Keratinocyte (primary cell): ENCODE data around the gene TCHP. TPM values are rescaled to one million over a fixed set of nuclear protein-coding genes. Genes with fewer than 3 reads are reported as not detected.

ENCODE experiments used
- DNase-seq: peaks from one replicate; pipeline ENCODE4 v3.0.0-alpha.2; 2011; ENCODE audit warnings: low read depth, missing footprints, low spot score
- FAIRE-seq: peaks from 2 replicates; lab custom pipeline; 2011; peaks lifted over from hg19 to GRCh38; lab: Jason Lieb, UNC
- H2AFZ ChIP-seq: 2 replicates; pipeline ENCODE4 v1.6.0; 2012; ENCODE audit warnings: low read length, control low read depth, inconsistent platforms; ENCODE audit not compliant: control insufficient read depth
- H3K27ac ChIP-seq: 2 replicates; pipeline ENCODE4 v1.5.1; 2011; ENCODE audit warnings: low read length; ENCODE audit not compliant: control insufficient read depth, insufficient read depth
- H3K27me3 ChIP-seq: 3 replicates; pipeline ENCODE4 v1.6.0; 2011; ENCODE audit warnings: low read length; ENCODE audit not compliant: control insufficient read depth, insufficient read depth; ENCODE audit errors: extremely low read depth
- H3K36me3 ChIP-seq, 2 experiments: 2 replicates in 1 of 2; 3 replicates in 1 of 2; pipeline ENCODE4 v1.5.1; 2011; ENCODE audit warnings: low read length in 2 of 2, mild to moderate bottlenecking in 1 of 2; ENCODE audit not compliant: control insufficient read depth in 2 of 2, insufficient read depth in 2 of 2; ENCODE audit errors: extremely low read depth in 1 of 2
- H3K4me1 ChIP-seq: 3 replicates; pipeline ENCODE4 v1.5.1; 2011; ENCODE audit warnings: low read length; ENCODE audit not compliant: control insufficient read depth, insufficient read depth; ENCODE audit errors: extremely low read depth
- H3K4me2 ChIP-seq: 3 replicates; pipeline ENCODE4 v1.6.0; 2011; ENCODE audit warnings: low read depth, low read length; ENCODE audit not compliant: control insufficient read depth, insufficient read depth; ENCODE audit errors: extremely low read depth
- H3K4me3 ChIP-seq, 3 experiments: fragments of 200-600 bp in 1 of 3; sonication (generic) in 1 of 3; 2 replicates in 2 of 3; 3 replicates in 1 of 3; pipeline ENCODE4 v1.5.1; 2011 to 2016; ENCODE audit warnings: low read length in 3 of 3, mild to moderate bottlenecking in 3 of 3, control low read depth in 2 of 3, inconsistent platforms in 1 of 3, low read depth in 1 of 3, mixed read lengths in 1 of 3, mixed run types in 1 of 3, moderate library complexity in 1 of 3; ENCODE audit not compliant: control insufficient read depth in 2 of 3, insufficient read depth in 2 of 3; ENCODE audit errors: extremely low read depth in 1 of 3
- H3K79me2 ChIP-seq: 2 replicates; pipeline ENCODE4 v1.6.0; 2012; ENCODE audit warnings: low read length; ENCODE audit not compliant: control insufficient read depth, insufficient read depth
- H3K9ac ChIP-seq: 3 replicates; pipeline ENCODE4 v1.6.0; 2011; ENCODE audit warnings: low read length; ENCODE audit not compliant: control insufficient read depth, insufficient read depth; ENCODE audit errors: extremely low read depth
- H3K9me1 ChIP-seq: 3 replicates; pipeline ENCODE4 v1.6.0; 2011; ENCODE audit warnings: low read length; ENCODE audit not compliant: control insufficient read depth, insufficient read depth; ENCODE audit errors: extremely low read depth
- H3K9me3 ChIP-seq: 2 replicates; pipeline ENCODE4 v1.5.1; 2012; ENCODE audit warnings: low read depth, low read length; ENCODE audit not compliant: control insufficient read depth
- H4K20me1 ChIP-seq: 3 replicates; pipeline ENCODE4 v1.6.0; 2011; ENCODE audit warnings: low read length; ENCODE audit not compliant: control insufficient read depth, insufficient read depth; ENCODE audit errors: extremely low read depth
- EZH2 ChIP-seq: IDR thresholded peaks from one replicate; pipeline ENCODE4 v1.6.1; 2012; ENCODE audit warnings: inconsistent platforms, mild to moderate bottlenecking, low read length, moderate library complexity
- dilution Hi-C: fragments of 300-500 bp; cut with MboI; formaldehyde crosslinking; loops from one replicate; pipeline ENCODE4 v1.7.0; 2020; ENCODE audit warnings: low sequenced_read_pairs; ENCODE audit not compliant: extremely low pct_ligation_motif_present
- polyA plus RNA-seq, 5 experiments: library from polyadenylated mRNA; depleted of rRNA in 3 of 5; stranded (reverse) in 3 of 5; stranded (forward) in 1 of 5; unstranded in 1 of 5; fragments of >200 nt; gene quantifications; 1 replicate in 1 of 5; 2 replicates in 3 of 5; 3 replicates in 1 of 5; pipeline versions ENCODE4 v1.2.1 to v1.2.3, GENCODE V29; 2011 to 2012; ENCODE audit warnings: missing spikeins in 2 of 5, low read depth in 1 of 5, low replicate concordance in 1 of 5
- TF ChIP-seq, protein P1 (sequence below), 3 experiments: IDR thresholded peaks in 1 of 3; conservative IDR thresholded peaks in 1 of 3; optimal IDR thresholded peaks in 1 of 3; 2 replicates in 2 of 3; 3 replicates in 1 of 3; pipeline versions ENCODE3 to v1.5.1; 2011; ENCODE audit warnings: low read length in 3 of 3, mild to moderate bottlenecking in 3 of 3, moderate library complexity in 2 of 3, control low read depth in 1 of 3, inconsistent platforms in 1 of 3; ENCODE audit not compliant: insufficient read depth in 2 of 3; ENCODE audit errors: extremely low read depth in 1 of 3

Gene TCHP
- polyA plus RNA-seq, 1 donor (not counting 4 experiments of a cell fraction or from before 2014, with no cell fraction given), result 9.6 TPM

DNA sequence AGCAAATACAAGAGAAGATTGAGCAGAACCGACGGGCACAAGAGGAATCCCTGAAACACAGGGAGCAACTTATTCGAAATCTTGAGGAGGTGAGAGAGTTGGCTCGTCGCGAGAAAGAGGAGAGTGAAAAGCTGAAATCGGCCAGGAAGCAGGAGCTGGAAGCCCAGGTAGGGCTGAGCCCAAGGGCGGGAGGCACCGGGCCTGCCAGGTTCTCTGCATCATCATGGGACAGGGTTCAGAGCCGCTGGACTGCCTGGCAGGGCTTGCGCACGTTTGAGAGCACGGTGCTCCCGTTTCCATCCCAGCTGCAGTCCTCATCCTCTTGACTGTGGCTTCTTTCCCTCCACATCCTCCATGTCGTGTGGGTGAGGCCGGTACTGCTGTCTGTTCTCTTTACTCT, 14.4 kb downstream of the TCHP start:
- dilution Hi-C loops, result no loop called here

DNA sequence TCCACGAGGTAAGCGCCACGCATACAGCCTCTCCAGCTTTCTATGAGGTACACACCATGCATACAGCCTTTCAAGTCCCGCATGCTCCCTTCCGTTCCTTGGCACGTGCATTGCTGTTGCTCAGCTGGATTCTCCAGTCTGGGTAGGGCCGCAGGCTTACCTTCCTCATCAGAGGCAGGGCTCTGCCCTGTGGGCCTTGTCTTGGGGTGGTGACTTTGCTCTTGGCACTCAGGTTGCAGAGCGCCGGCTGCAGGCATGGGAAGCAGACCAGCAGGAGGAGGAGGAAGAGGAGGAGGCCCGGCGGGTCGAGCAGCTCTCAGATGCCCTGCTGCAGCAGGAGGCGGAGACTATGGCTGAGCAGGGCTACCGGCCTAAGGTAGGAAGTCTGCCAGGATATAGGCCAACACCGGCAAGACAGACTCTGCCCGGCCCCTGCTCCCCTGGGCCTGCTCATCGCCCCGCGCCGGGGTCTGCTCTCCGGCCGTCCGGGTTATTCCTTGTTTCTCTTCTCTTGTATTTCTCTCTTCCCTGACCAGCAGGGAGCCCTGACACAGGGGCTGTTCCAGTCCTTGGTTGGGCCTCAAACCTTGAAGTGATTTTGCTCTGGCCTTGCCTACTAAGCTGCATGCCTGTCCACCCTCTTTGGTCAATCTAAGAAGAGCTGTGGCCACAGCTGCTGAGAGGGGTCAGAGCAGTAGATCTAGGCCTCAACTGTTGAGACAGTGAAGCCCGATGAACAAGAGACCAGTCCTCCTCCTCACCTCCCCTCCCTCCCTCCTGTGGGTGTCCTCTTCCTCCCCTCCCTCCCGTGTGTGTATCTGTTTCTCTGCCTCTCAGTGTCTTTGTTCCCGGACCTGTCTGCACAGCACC, 15.3 kb downstream of the TCHP start:
- dilution Hi-C loops, result no loop called here
- peaks cover 30 to 31% of the 10 kb centered on the region in 2 experiments for H3K36me3 ChIP-seq

More for the DNA sequence above, 14.4 kb downstream of the TCHP start:
- no peaks in the 10 kb centered on the region for H4K20me1 ChIP-seq
- H3K36me3 ChIP-seq, result peaks cover 26 to 30% of the 10 kb centered on the region in 2 experiments
- no peaks in the 10 kb centered on the region for H3K79me2 ChIP-seq
- no peak for DNase-seq
- TF ChIP-seq, protein P1, sequence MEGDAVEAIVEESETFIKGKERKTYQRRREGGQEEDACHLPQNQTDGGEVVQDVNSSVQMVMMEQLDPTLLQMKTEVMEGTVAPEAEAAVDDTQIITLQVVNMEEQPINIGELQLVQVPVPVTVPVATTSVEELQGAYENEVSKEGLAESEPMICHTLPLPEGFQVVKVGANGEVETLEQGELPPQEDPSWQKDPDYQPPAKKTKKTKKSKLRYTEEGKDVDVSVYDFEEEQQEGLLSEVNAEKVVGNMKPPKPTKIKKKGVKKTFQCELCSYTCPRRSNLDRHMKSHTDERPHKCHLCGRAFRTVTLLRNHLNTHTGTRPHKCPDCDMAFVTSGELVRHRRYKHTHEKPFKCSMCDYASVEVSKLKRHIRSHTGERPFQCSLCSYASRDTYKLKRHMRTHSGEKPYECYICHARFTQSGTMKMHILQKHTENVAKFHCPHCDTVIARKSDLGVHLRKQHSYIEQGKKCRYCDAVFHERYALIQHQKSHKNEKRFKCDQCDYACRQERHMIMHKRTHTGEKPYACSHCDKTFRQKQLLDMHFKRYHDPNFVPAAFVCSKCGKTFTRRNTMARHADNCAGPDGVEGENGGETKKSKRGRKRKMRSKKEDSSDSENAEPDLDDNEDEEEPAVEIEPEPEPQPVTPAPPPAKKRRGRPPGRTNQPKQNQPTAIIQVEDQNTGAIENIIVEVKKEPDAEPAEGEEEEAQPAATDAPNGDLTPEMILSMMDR (optimal IDR thresholded peaks at IDR 0.05 in 1 of 3, IDR thresholded peaks at IDR 0.05 in 1 of 3, conservative IDR thresholded peaks at IDR 0.05 in 1 of 3; ENCODE audit: extremely low read depth in 1 of 3, insufficient read depth in 2 of 3, low read length in 3 of 3), result no peak
- no peak for TF ChIP-seq EZH2
- H3K4me1 ChIP-seq, result peaks cover 4% of the 10 kb centered on the region
- no peaks in the 10 kb centered on the region for H3K9me1 ChIP-seq
- no peaks in the 10 kb centered on the region for H3K9me3 ChIP-seq
- no peak overlapping the region for H3K27ac ChIP-seq
- H3K27me3 ChIP-seq, result no peaks in the 10 kb centered on the region
- H2AFZ ChIP-seq, result no peak overlapping the region
- H3K4me2 ChIP-seq, result no peak overlapping the region
- no peak overlapping the region for H3K4me3 ChIP-seq
- no peak overlapping the region for H3K9ac ChIP-seq
- no peak for FAIRE-seq

More for the DNA sequence above, 15.3 kb downstream of the TCHP start:
- TF ChIP-seq, protein P1 (optimal IDR thresholded peaks at IDR 0.05 in 1 of 3, IDR thresholded peaks at IDR 0.05 in 1 of 3, conservative IDR thresholded peaks at IDR 0.05 in 1 of 3; ENCODE audit: extremely low read depth in 1 of 3, insufficient read depth in 2 of 3, low read length in 3 of 3), result no peak
- TF ChIP-seq EZH2, result no peak
- H4K20me1 ChIP-seq, result no peaks in the 10 kb centered on the region
- DNase-seq (no peak), FAIRE-seq (no peak)
- no peak overlapping the region for H3K27ac ChIP-seq
- no peaks in the 10 kb centered on the region for H3K27me3 ChIP-seq
- no peak overlapping the region for H3K4me2 ChIP-seq
- H3K4me1 ChIP-seq, result peaks cover 4% of the 10 kb centered on the region
- no peak overlapping the region for H2AFZ ChIP-seq
- no peaks in the 10 kb centered on the region for H3K9me1 ChIP-seq
- H3K4me3 ChIP-seq, result no peak overlapping the region
- no peaks in the 10 kb centered on the region for H3K9me3 ChIP-seq
- H3K9ac ChIP-seq, result no peak overlapping the region
- H3K79me2 ChIP-seq, result no peaks in the 10 kb centered on the region
